ENCODE results near the gene ZDBF2.

GRCh38 chr2:206275312-206276055 is 1.0 kb downstream of the ZDBF2 start:
- no peak for TF ChIP-seq CSDC2 (CRISPR knock-in tag; IDR thresholded peaks at IDR 0.05)
- no peak for TF ChIP-seq GLIS3 (CRISPR knock-in tag; IDR thresholded peaks at IDR 0.05)
- TF ChIP-seq RARB (CRISPR knock-in tag; IDR thresholded peaks at IDR 0.05): no peak
- TF ChIP-seq, protein P1, sequence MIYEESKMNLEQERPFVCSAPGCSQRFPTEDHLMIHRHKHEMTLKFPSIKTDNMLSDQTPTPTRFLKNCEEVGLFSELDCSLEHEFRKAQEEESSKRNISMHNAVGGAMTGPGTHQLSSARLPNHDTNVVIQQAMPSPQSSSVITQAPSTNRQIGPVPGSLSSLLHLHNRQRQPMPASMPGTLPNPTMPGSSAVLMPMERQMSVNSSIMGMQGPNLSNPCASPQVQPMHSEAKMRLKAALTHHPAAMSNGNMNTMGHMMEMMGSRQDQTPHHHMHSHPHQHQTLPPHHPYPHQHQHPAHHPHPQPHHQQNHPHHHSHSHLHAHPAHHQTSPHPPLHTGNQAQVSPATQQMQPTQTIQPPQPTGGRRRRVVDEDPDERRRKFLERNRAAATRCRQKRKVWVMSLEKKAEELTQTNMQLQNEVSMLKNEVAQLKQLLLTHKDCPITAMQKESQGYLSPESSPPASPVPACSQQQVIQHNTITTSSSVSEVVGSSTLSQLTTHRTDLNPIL (CRISPR knock-in tag; IDR thresholded peaks at IDR 0.05; ENCODE audit: low read depth): no peak
- no peak for TF ChIP-seq ZNF565 (CRISPR knock-in tag; conservative IDR thresholded peaks at IDR 0.05; ENCODE audit: low read depth)
- no peak for TF ChIP-seq ZFP3 (CRISPR knock-in tag; IDR thresholded peaks at IDR 0.05)
- TF ChIP-seq ARNTL (CRISPR knock-in tag; IDR thresholded peaks at IDR 0.05; ENCODE audit: borderline replicate concordance, low read depth): no peak
- TF ChIP-seq TOX (CRISPR knock-in tag; IDR thresholded peaks at IDR 0.05; ENCODE audit: borderline replicate concordance): no peak

Measured in SK-N-SH treated with all-trans-retinoic acid at 6 μM for 48 hours (cell line).